TTC549 (cell line): Measurements from ENCODE around the gene NUDT10.
"Not testable (repeated sequence)": the region's sequence is repeated elsewhere in the genome, so short reads cannot be mapped to it uniquely, and the experiment has no call there.

Source experiments
- FAIRE-seq: peaks from 2 replicates; lab custom pipeline; 2012; peaks lifted over from hg19 to GRCh38; lab: Jason Lieb, UNC

Gene NUDT10

DNA sequence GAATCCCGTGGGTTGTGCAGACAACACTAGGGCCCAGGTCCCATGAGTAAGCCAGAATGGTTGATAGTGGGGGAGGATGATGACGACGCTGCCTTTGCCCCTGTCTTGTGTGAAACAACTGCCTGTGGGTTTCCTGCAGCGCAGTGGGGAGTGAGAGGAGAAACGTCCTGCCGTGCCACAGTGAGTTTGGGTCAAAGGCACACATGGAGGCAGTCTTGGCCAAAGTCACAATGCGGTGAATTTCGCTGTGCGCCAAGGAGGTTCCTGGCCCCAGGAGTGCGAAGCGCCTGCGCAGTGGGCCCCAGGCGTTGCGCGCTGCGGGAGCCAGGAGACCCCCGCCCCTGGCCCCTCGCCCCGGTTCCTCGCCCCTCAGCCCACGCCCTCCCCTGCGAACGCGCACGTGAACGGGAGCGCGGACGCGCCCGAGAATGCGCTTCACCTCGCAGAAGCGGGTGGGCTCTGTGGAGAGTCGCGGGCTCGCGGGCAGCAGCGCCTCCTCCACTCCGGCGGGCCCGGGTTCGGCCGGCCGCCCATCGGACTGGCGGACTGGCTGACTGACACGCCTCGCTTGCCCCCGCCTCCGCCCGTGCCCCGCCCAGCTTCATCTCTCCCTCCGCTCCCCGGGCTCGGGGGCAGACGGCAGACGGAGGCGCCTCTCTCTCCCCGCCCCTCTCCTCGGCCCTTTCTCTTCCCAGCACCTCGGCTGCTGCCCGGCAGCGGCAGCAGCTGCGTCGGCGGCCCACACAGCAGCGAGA is at the start of gene NUDT10:
Gene NUDT10, plus strand, starts transcription at position 635 of the 755 bp plus-strand sequence. CDS start 144 bp downstream, outside the sequence.
- FAIRE-seq, result no peak

DNA sequence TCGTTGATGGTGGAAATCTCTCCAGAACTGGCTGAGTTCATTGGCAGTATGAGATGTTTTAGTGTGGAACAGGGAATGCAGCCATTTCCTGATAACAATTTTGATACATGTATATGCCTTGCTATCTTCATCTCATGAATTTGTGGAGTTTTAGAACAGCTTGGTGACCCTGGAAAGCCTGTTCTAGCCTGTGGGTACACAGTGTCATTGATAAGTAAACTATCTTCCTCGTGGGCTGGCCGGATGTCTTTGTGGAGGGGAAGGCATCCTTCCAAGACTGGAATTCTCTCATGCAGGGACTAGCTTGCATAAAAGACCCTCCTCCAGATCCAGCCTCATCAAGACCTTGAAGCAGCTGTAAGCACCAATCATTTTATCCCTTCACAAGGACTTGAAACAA is 40.2 kb upstream of the NUDT10 start:
- no peak for FAIRE-seq

DNA sequence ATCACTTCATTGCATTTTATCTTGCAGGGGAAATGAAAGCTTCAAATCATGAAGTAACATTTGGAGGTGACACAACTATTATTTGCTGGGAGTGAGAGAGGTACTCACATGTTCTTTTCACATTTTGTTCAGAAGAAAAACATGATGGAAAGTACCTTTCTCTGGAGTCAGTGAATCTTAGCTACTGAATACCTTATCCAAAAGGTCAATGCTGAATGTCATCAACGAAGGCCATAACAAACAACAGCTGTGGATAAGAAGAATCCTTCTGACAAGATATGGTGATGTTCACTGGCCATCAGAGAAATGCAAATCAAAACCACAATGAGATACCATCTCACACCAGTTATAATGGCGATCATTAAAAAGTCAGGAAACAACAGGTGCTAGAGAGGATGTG is 36.5 kb upstream of the NUDT10 start:
- FAIRE-seq, result no peak

DNA sequence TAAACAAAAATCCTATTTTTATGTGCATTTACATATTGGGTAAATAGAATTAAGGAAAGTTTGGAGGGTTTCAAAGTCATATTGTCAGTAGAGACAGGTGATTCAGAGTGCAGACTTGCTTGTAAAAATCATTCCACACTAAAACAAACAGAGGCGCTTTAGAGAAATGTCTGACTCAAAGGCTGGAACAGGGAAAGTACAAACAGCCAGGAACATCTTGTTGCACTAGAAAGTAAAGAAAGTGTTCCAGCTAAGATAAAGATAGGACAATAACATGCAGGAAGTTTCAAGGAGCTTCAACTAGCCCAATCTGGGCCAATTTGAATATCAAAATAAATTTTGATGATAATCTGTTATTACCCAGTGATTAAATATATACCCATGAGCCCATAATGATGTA is 16.4 kb upstream of the NUDT10 start:
- FAIRE-seq, result no peak

DNA sequence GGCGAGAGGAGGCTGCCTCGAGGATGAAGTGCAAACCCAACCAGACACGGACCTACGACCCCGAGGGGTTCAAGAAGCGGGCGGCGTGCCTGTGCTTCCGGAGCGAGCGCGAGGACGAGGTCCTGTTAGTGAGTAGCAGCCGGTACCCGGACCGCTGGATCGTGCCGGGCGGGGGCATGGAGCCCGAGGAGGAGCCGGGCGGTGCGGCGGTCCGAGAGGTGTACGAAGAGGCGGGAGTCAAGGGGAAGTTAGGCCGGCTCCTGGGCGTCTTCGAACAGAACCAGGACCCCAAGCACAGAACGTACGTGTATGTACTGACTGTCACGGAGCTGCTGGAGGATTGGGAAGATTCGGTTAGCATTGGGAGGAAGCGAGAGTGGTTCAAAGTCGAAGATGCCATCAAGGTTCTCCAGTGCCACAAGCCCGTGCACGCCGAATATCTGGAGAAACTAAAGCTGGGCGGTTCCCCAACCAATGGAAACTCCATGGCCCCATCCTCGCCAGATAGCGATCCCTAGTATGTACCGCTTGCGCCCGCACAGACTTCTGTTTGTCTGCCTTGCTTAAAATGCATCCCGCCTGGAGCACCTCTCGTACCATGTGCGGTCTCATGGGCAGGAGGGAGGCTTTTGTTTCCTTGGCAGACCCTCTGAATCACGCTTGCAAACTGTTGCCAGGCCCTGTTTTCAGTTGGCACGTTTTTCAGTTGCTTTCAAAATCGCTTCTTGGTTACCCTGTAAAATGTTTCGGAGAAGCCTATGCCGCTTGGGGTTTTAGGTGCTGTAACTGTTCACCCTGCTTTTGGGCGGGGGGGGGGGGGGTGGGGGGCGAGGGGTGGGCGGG is 542 bp downstream of the NUDT10 start:
- FAIRE-seq, result not testable (repeated sequence)

DNA sequence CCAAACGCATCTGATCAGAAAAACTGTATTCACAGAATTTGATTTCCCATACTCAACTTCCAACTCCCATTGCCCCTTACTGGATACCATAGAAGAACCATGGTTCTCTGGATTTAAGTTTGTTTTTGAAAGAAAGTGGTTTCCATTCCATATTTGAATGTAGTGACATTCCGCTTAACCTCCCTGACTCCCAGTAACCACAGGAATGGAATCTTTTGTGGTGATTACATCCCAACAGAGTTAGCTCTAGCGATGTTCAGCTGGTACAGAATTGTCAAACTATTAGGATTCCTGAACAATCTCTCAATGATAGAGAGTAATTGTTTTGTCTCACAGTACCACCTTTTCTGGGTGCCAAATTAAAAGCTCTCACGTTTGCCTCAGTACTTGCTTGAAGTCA is 1.7 kb downstream of the NUDT10 start:
- no peak for FAIRE-seq

DNA sequence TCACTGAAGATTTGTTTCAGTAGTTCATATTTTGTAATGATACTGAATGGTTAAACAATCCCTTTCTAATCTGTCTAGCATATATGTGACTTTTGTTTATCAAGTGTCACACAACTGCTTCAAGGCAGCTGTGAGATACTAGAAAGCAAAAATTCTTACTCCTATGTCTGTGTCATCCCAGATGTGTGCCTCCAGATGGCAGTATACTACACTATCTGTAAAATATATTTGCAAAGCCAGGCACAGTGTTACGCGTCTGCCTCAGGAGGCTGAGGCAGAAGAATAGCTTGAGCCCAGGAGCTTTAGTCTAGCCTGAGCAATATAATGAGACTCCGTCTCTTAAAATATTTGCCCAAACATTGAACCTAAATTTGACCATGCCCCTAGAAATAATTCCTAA is 4.0 kb downstream of the NUDT10 start:
- FAIRE-seq, result peak; percentile 77

DNA sequence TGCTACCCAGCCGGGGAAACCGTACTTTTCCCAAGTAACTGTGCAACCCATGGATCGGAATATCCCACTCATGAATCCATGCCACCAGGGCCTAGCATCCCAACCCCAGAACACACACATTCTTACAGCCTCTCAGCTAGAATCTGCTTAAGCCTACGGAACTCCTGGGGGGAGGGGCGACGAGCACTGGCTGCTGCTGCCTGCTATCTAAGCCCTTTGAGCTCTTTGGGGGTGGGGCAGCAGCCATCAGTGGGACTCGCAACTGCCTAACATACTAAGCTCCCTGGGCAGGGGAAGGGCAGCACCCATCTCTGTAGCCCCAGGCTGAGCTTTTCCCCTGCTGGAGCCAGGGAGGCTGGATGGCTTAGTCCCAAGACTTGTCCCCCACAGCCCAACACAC is 28.6 kb downstream of the NUDT10 start:
- no peak for FAIRE-seq

DNA sequence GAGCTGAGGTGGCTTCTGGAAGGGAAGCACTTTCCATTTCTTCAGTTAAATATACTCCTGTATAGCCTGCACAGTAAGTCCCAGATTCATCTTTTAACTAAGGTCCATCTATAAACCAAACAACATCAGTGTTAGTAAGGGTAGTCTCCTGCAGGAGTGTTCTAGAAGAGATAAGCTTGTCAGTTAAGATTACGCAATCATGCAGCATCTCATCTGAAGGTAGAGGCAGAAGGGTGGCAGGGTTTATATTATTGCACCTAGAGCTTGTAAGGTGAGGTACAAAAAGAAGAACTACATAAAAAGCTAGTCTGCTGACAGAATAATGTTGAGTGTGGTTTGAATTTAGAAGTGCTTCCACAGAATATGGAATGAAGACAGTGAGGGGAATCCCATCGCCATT is 44.0 kb downstream of the NUDT10 start:
- FAIRE-seq, result no peak
